DOHH2 (cell line): Measurements from ENCODE around the gene TEX264.

Experiments used
- H3F3A ChIP-seq: fragments of 200-600 bp; sonication (generic), shearing (Covaris generic); 2 replicates; pipeline ENCODE4 v1.6.0; 2016; ENCODE audit warnings: antibody characterized with exemption, mild to moderate bottlenecking; ENCODE audit not compliant: control insufficient read depth, insufficient read depth
- H3K27ac ChIP-seq: fragments of 200-600 bp; sonication (generic); 2 replicates; pipeline ENCODE4 v1.5.1; 2014; ENCODE audit warnings: low read depth, mild to moderate bottlenecking, low read length, moderate library complexity
- H3K27me3 ChIP-seq: fragments of 200-600 bp; sonication (generic); 2 replicates; pipeline ENCODE4 v1.6.1; 2014; ENCODE audit warnings: mild to moderate bottlenecking, low read length, mixed read lengths; ENCODE audit not compliant: control insufficient read depth
- H3K36me3 ChIP-seq: fragments of 200-600 bp; sonication (generic); 2 replicates; pipeline ENCODE4 v1.6.1; 2014; ENCODE audit warnings: mild to moderate bottlenecking, low read length, moderate library complexity, mixed read lengths; ENCODE audit not compliant: control insufficient read depth
- H3K4me1 ChIP-seq: fragments of 200-600 bp; sonication (generic); 2 replicates; pipeline ENCODE4 v1.6.1; 2014; ENCODE audit warnings: mild to moderate bottlenecking, low read length, mixed read lengths; ENCODE audit not compliant: control insufficient read depth
- H3K4me2 ChIP-seq: fragments of 200-600 bp; sonication (generic); 2 replicates; pipeline ENCODE4 v1.6.0; 2014; ENCODE audit warnings: mild to moderate bottlenecking, low read length, moderate library complexity
- H3K4me3 ChIP-seq: fragments of 200-600 bp; sonication (generic); 2 replicates; pipeline ENCODE4 v1.5.1; 2014; ENCODE audit warnings: mild to moderate bottlenecking, low read length, mixed read lengths
- H3K79me2 ChIP-seq: fragments of 200-600 bp; sonication (generic); 2 replicates; pipeline ENCODE4 v1.6.1; 2014; ENCODE audit warnings: mild to moderate bottlenecking, low read length, mixed read lengths; ENCODE audit not compliant: control insufficient read depth
- H3K9me2 ChIP-seq: fragments of 200-600 bp; sonication (generic); replicated peaks from 2 replicates; pipeline ENCODE4 v1.6.1; 2014; ENCODE audit warnings: mild to moderate bottlenecking, low read length, mixed read lengths; ENCODE audit not compliant: control insufficient read depth
- H3K9me3 ChIP-seq: fragments of 200-600 bp; sonication (generic); 2 replicates; pipeline ENCODE4 v1.6.1; 2014; ENCODE audit warnings: antibody characterized with exemption, low read length, mixed read lengths; ENCODE audit not compliant: control insufficient read depth, insufficient read depth
- H4K20me1 ChIP-seq: fragments of 200-600 bp; sonication (generic); 2 replicates; pipeline ENCODE4 v1.6.0; 2014; ENCODE audit warnings: low read depth, mild to moderate bottlenecking, antibody characterized with exemption, low read length, moderate library complexity; ENCODE audit not compliant: control insufficient read depth, insufficient read depth
- EZH2phosphoT487 ChIP-seq: fragments of 200-600 bp; sonication (generic); IDR thresholded peaks from 2 replicates; pipeline ENCODE4 v1.6.1; 2017; ENCODE audit warnings: borderline replicate concordance, mild to moderate bottlenecking, antibody characterized with exemption, low read length, moderate library complexity, mixed read lengths
- TF ChIP-seq, protein P1 (sequence below): fragments of 200-600 bp; sonication (generic); IDR thresholded peaks from one replicate; pipeline ENCODE4 v1.5.1; 2014; ENCODE audit warnings: antibody characterized with exemption, mild to moderate bottlenecking, low read depth, low read length; ENCODE audit not compliant: poor library complexity, severe bottlenecking

Gene TEX264

DNA sequence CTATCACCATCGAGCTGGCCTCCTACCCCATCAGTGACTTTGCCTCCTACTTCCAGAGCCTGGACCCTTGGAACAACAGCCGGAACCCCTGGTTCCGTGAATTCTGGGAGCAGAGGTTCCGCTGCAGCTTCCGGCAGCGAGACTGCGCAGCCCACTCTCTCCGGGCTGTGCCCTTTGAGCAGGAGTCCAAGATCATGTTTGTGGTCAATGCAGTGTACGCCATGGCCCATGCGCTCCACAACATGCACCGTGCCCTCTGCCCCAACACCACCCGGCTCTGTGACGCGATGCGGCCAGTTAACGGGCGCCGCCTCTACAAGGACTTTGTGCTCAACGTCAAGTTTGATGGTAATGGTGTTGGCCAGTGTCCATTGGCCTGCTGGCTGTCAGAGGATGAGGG lies 41.9 kb downstream of the TEX264 start:
- no peaks in the 10 kb centered on the region for H3K27me3 ChIP-seq
- no peaks in the 10 kb centered on the region for H3K9me2 ChIP-seq
- peaks cover 11% of the 10 kb centered on the region; the same call in 1 of the 2 replicates for H3K4me1 ChIP-seq
- H3K4me2 ChIP-seq = no peak overlapping the region
- H3F3A ChIP-seq = no peaks in the 10 kb centered on the region
- H4K20me1 ChIP-seq = no peaks in the 10 kb centered on the region
- H3K4me3 ChIP-seq = no peak overlapping the region
- H3K36me3 ChIP-seq = no peaks in the 10 kb centered on the region
- no peak overlapping the region for H3K27ac ChIP-seq
- no peak for TF ChIP-seq EZH2phosphoT487
- TF ChIP-seq, protein P1, sequence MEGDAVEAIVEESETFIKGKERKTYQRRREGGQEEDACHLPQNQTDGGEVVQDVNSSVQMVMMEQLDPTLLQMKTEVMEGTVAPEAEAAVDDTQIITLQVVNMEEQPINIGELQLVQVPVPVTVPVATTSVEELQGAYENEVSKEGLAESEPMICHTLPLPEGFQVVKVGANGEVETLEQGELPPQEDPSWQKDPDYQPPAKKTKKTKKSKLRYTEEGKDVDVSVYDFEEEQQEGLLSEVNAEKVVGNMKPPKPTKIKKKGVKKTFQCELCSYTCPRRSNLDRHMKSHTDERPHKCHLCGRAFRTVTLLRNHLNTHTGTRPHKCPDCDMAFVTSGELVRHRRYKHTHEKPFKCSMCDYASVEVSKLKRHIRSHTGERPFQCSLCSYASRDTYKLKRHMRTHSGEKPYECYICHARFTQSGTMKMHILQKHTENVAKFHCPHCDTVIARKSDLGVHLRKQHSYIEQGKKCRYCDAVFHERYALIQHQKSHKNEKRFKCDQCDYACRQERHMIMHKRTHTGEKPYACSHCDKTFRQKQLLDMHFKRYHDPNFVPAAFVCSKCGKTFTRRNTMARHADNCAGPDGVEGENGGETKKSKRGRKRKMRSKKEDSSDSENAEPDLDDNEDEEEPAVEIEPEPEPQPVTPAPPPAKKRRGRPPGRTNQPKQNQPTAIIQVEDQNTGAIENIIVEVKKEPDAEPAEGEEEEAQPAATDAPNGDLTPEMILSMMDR = no peak
- H3K9me3 ChIP-seq = no peaks in the 10 kb centered on the region
- no peaks in the 10 kb centered on the region for H3K79me2 ChIP-seq

DNA sequence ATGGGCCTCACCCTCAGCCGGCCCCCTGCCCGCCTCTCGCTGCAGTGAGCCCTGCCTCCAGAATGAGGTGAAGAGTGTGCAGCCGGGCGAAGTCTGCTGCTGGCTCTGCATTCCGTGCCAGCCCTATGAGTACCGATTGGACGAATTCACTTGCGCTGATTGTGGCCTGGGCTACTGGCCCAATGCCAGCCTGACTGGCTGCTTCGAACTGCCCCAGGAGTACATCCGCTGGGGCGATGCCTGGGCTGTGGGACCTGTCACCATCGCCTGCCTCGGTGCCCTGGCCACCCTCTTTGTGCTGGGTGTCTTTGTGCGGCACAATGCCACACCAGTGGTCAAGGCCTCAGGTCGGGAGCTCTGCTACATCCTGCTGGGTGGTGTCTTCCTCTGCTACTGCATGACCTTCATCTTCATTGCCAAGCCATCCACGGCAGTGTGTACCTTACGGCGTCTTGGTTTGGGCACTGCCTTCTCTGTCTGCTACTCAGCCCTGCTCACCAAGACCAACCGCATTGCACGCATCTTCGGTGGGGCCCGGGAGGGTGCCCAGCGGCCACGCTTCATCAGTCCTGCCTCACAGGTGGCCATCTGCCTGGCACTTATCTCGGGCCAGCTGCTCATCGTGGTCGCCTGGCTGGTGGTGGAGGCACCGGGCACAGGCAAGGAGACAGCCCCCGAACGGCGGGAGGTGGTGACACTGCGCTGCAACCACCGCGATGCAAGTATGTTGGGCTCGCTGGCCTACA lies 44.4 kb downstream of the TEX264 start:
- Histone ChIP-seq H3K27me3 (no peaks in the 10 kb centered on the region), H3K4me2 (no peak overlapping the region), H3F3A (no peaks in the 10 kb centered on the region), H3K79me2 (no peaks in the 10 kb centered on the region), H4K20me1 (no peaks in the 10 kb centered on the region), H3K4me3 (no peak overlapping the region), H3K9me3 (no peaks in the 10 kb centered on the region), H3K9me2 (no peaks in the 10 kb centered on the region), H3K36me3 (no peaks in the 10 kb centered on the region), H3K4me1 (peaks cover 28% of the 10 kb centered on the region), H3K27ac (no peak overlapping the region)
- TF ChIP-seq, protein P1 = no peak
- no peak for TF ChIP-seq EZH2phosphoT487

DNA sequence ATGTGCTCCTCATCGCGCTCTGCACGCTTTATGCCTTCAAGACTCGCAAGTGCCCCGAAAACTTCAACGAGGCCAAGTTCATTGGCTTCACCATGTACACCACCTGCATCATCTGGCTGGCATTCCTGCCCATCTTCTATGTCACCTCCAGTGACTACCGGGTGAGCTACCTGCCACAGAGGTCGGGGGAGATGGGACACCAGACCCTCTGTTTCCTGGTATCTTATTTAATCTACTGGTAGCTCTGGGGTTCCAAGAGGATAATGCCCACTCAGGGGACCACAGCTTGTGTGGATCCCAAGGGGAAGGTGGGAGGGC lies 44.9 kb downstream of the TEX264 start:
- no peak overlapping the region for H3K4me2 ChIP-seq
- H3K4me3 ChIP-seq = no peak overlapping the region
- TF ChIP-seq, protein P1 = no peak
- TF ChIP-seq EZH2phosphoT487 = no peak
- no peaks in the 10 kb centered on the region for H3K27me3 ChIP-seq
- H3K9me3 ChIP-seq = no peaks in the 10 kb centered on the region
- H3K4me1 ChIP-seq = peaks cover 34% of the 10 kb centered on the region
- H3K36me3 ChIP-seq = no peaks in the 10 kb centered on the region
- no peak overlapping the region for H3K27ac ChIP-seq
- no peaks in the 10 kb centered on the region for H3F3A ChIP-seq
- H3K79me2 ChIP-seq = no peaks in the 10 kb centered on the region
- H3K9me2 ChIP-seq = no peaks in the 10 kb centered on the region
- no peaks in the 10 kb centered on the region for H4K20me1 ChIP-seq
